OCI-LY7 (cell line): ENCODE data around the gene ANG. TPM values are rescaled to one million over a fixed set of nuclear protein-coding genes. Genes with fewer than 3 reads are reported as not detected.

Source experiments
- BruUV-seq: library from RNA; stranded (reverse); fragments of 400-500 nt; replicated peaks from 2 replicates; lab custom pipeline; 2021; lab: Mats Ljungman, UMichigan
- CTCF ChIA-PET: fragments of 300-600 bp; sonication (Branson Sonifier 250); formaldehyde crosslinking; loops from one replicate; lab custom pipeline; 2022; ENCODE audit warnings: antibody characterized with exemption; ENCODE audit not compliant: unreplicated experiment; lab: Charles Lee
- POLR2A ChIA-PET: fragments of 300-600 bp; sonication (Branson Sonifier 250); formaldehyde crosslinking; loops from one replicate; lab custom pipeline; 2022; ENCODE audit warnings: antibody characterized with exemption; lab: Charles Lee
- DNase-seq: peaks from one replicate; pipeline ENCODE4 v3.0.0-alpha.2; 2015; ENCODE audit warnings: low spot score
- H2AFZ ChIP-seq: fragments of 200-600 bp; sonication (generic), shearing (Covaris generic); 2 replicates; pipeline ENCODE4 v1.6.1; 2014; ENCODE audit warnings: mild to moderate bottlenecking, antibody characterized with exemption, low read length, moderate library complexity
- H3K27ac ChIP-seq: fragments of 200-600 bp; sonication (generic); 2 replicates; pipeline ENCODE4 v1.5.1; 2014; ENCODE audit warnings: mixed run types, low read depth, mild to moderate bottlenecking, moderate library complexity, low read length, inconsistent platforms; ENCODE audit not compliant: poor library complexity, severe bottlenecking
- H3K36me3 ChIP-seq: fragments of 200-600 bp; sonication (generic); 2 replicates; pipeline ENCODE4 v1.6.1; 2014; ENCODE audit warnings: mild to moderate bottlenecking, antibody characterized with exemption, low read length, moderate library complexity, mixed read lengths; ENCODE audit not compliant: insufficient read depth
- H3K4me1 ChIP-seq: fragments of 200-600 bp; sonication (generic); 2 replicates; pipeline ENCODE4 v1.5.1; 2014; ENCODE audit warnings: mild to moderate bottlenecking, low read length; ENCODE audit not compliant: insufficient read depth, poor library complexity, severe bottlenecking
- H3K4me2 ChIP-seq: fragments of 200-600 bp; sonication (generic); 2 replicates; pipeline ENCODE4 v1.6.1; 2014; ENCODE audit warnings: mild to moderate bottlenecking, low read length
- H3K4me3 ChIP-seq: fragments of 200-600 bp; sonication (generic); 2 replicates; pipeline ENCODE4 v1.5.1; 2014; ENCODE audit warnings: mild to moderate bottlenecking, low read depth, low read length; ENCODE audit not compliant: poor library complexity, severe bottlenecking
- H3K79me2 ChIP-seq: fragments of 200-600 bp; sonication (generic); 2 replicates; pipeline ENCODE4 v1.6.1; 2016; ENCODE audit warnings: low read depth, mild to moderate bottlenecking, low read length, moderate library complexity, mixed read lengths; ENCODE audit not compliant: insufficient read depth
- H3K9me2 ChIP-seq: fragments of 200-600 bp; sonication (generic); 2 replicates; pipeline ENCODE4 v1.6.1; 2016; ENCODE audit warnings: mild to moderate bottlenecking, low read length, mixed read lengths; ENCODE audit not compliant: insufficient read depth
- H3K9me3 ChIP-seq: fragments of 200-600 bp; sonication (generic); 2 replicates; pipeline ENCODE4 v1.6.1; 2014; ENCODE audit warnings: mild to moderate bottlenecking, mixed run types, low read length, mixed read lengths
- H4K20me1 ChIP-seq: fragments of 200-600 bp; sonication (generic); 2 replicates; pipeline ENCODE4 v1.6.1; 2014; ENCODE audit warnings: mild to moderate bottlenecking, antibody characterized with exemption, low read length, moderate library complexity, mixed read lengths; ENCODE audit not compliant: insufficient read depth
- CTCF ChIP-seq: fragments of 200-600 bp; sonication (generic); conservative IDR thresholded peaks from 2 replicates; pipeline ENCODE4 v1.5.1; 2014; ENCODE audit warnings: mild to moderate bottlenecking, antibody characterized with exemption, low read length, moderate library complexity, mixed read lengths
- EZH2phosphoT487 ChIP-seq: fragments of 200-600 bp; sonication (generic); IDR thresholded peaks from 2 replicates; pipeline ENCODE4 v1.6.1; 2018; ENCODE audit warnings: low read depth, borderline replicate concordance, mild to moderate bottlenecking, mixed run types, antibody characterized with exemption, low read length, moderate library complexity, mixed read lengths
- intact Hi-C: fragments of 100-400 bp; cut with micrococcal nuclease; formaldehyde crosslinking; loops from one replicate; pipeline ENCODE4 v1.10.0; 2022; ENCODE audit not compliant: unreplicated experiment
- total RNA-seq, 2 experiments: library from RNA; depleted of rRNA in 1 of 2; stranded (reverse); fragments of >200 nt in 1 of 2; shearing (Covaris generic) in 1 of 2; gene quantifications; 2 replicates each; pipeline ENCODE4 v1.2.3, GENCODE V29; 2014 to 2022

The ANG gene
- total RNA-seq, 2 experiments from 2014 or later: not detected

- no peaks in the 10 kb centered on the region for H4K20me1 ChIP-seq
- H3K4me3 ChIP-seq: no peak overlapping the region
- no peaks in the 10 kb centered on the region for H3K79me2 ChIP-seq
- CTCF ChIA-PET: no interaction called here
- intact Hi-C loops: no loop called here
- POLR2A ChIA-PET: interaction anchor here (0.6 kb wide), 1 partner anchor 77 kb away, joined by 4 read pairs; no protein-coding TSS in a partner anchor
- no TSS peak for BruUV-seq
- no peaks in the 10 kb centered on the region for H3K4me1 ChIP-seq
- no peak for DNase-seq
- H3K4me2 ChIP-seq: no peak overlapping the region
- H3K9me3 ChIP-seq: no peaks in the 10 kb centered on the region
- TF ChIP-seq CTCF: no peak
- no peak for TF ChIP-seq EZH2phosphoT487
- H2AFZ ChIP-seq: no peak overlapping the region
- H3K27ac ChIP-seq: no peak overlapping the region
- no peaks in the 10 kb centered on the region for H3K9me2 ChIP-seq
- no peaks in the 10 kb centered on the region for H3K36me3 ChIP-seq
Measured at GRCh38 chr14:20719777-20720176, 31.2 kb downstream of the ANG start.

GRCh38 chr14:20720741-20721140 lies 32.2 kb downstream of the ANG start:
- BruUV-seq: no TSS peak
- CTCF ChIA-PET: no interaction called here
- no peak for DNase-seq

More at GRCh38 chr14:20720741-20721140, 32.2 kb downstream of the ANG start:
- H3K4me1 ChIP-seq: no peaks in the 10 kb centered on the region
- H3K79me2 ChIP-seq: no peaks in the 10 kb centered on the region
- no peak for TF ChIP-seq CTCF
- TF ChIP-seq EZH2phosphoT487: no peak
- intact Hi-C loops: no loop called here
- H3K27ac ChIP-seq: no peak overlapping the region
- H2AFZ ChIP-seq: no peak overlapping the region
- H3K4me3 ChIP-seq: no peak overlapping the region
- no peaks in the 10 kb centered on the region for H3K9me3 ChIP-seq
- H4K20me1 ChIP-seq: no peaks in the 10 kb centered on the region
- H3K36me3 ChIP-seq: no peaks in the 10 kb centered on the region
- no peaks in the 10 kb centered on the region for H3K9me2 ChIP-seq
- no peak overlapping the region for H3K4me2 ChIP-seq
- POLR2A ChIA-PET: no interaction called here
